NT2/D1 (cell line): ENCODE measurements around the gene TNFRSF14.

Source experiments
- SUZ12 ChIP-seq: IDR thresholded peaks from 2 replicates; pipeline ENCODE4 v1.6.1; 2011; ENCODE audit not compliant: insufficient read length, insufficient read depth; ENCODE audit errors: extremely low read depth
- YY1 ChIP-seq: IDR thresholded peaks from 2 replicates; pipeline ENCODE4 v1.6.1; 2011; ENCODE audit not compliant: insufficient read length, insufficient read depth
- ZNF274 ChIP-seq: IDR thresholded peaks from 2 replicates; pipeline ENCODE4 v1.6.1; 2011; ENCODE audit warnings: mild to moderate bottlenecking, low read depth, low read length

DNA sequence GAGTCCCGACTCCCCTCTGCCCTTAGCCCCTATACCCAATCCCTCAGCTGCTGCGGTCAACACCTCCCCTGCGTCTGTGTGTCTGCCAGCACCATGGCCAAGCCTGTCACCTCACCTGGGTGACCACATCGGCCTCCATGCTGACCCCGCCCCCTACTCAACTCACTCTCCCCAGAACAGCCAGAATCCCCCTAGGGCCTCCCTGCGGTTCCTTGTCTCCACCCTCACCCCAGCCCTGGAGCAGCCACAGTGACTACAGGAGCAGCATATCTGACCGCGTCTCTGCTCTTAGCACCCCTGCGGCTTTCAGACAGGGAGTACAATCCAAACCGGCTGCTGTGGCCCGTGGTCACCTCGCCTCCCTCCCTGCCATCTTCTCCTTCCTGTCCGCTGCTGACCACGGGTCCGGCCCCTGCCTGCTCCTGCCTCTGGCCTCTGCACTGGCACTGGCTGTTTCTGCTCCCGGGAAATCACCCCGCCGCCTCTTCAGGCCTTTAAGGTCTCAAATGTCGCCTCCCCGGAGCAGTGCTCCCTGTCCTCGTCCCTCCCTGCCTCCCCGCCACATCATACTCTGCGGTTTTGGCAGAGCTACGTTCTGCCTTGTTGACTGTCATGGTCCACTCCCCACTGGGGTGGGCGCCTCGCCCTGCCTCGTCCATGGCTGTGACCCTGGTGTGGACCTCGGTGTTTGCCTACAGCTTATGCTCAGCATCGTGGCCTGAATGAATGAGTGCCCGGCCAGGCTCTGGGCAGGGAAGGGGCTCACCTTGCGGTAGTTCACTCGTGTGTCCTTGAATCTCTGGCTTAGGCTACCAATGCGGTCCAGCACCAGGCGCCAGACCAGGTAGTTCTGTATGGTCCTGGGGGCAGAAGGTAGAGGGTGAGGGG, 41.5 kb downstream of the TNFRSF14 start:
- TF ChIP-seq ZNF274 (no peak), YY1 (no peak), SUZ12 (no peak)
